DMS 273 treated with DMSO at 0.1 percent for 48 hours (cell line): ENCODE data around the gene PCK2.
"Not testable (repeated sequence)": the region's sequence is repeated elsewhere in the genome, so short reads cannot be mapped to it uniquely, and the experiment has no call there.

ENCODE experiments used
- DNase-seq: peaks from one replicate; lab custom pipeline; 2025; lab: John Stamatoyannopoulos, UW

Gene PCK2

GRCh38 chr14:24095271-24096068 is 1.4 kb downstream of the PCK2 start:
- DNase-seq: no peak

- DNase-seq: no peak
These were observed 2.6 kb downstream of the PCK2 start for GRCh38 chr14:24096545-24097181.

DNA sequence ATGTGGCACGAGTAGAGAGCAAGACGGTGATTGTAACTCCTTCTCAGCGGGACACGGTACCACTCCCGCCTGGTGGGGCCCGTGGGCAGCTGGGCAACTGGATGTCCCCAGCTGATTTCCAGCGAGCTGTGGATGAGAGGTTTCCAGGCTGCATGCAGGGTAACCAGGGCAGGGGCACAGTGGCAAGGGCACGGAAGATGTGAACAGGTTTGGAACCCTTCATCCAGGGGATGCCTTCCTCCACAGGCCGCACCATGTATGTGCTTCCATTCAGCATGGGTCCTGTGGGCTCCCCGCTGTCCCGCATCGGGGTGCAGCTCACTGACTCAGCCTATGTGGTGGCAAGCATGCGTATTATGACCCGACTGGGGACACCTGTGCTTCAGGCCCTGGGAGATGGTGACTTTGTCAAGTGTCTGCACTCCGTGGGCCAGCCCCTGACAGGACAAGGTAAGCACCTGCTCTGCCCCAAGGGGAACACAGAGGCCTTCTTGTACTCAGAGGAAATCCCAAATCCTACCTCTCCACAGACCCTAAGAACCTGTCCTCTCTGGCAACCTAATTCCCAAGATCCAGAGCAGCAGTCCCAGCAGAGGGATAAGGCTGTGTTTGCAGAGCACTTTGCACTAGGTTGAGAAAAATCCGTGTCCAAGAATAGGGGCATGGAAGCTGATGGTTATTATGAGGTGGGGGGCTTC is 4.3 kb downstream of the PCK2 start:
- no peak for DNase-seq

GRCh38 chr14:24098927-24099813 is 5.1 kb downstream of the PCK2 start:
- DNase-seq: no peak

GRCh38 chr14:24100197-24100981 is 6.3 kb downstream of the PCK2 start:
- DNase-seq: no peak

- DNase-seq: no peak
These were observed 6.9 kb downstream of the PCK2 start for GRCh38 chr14:24100982-24101494.

- no peak for DNase-seq
These were observed 8.4 kb downstream of the PCK2 start for GRCh38 chr14:24102357-24103048.

- DNase-seq: no peak
These were observed 9.3 kb downstream of the PCK2 start for GRCh38 chr14:24103451-24103850.

GRCh38 chr14:24105609-24106239 is 11.6 kb downstream of the PCK2 start:
- not testable (repeated sequence) for DNase-seq

- no peak for DNase-seq
These were observed 12.7 kb downstream of the PCK2 start for GRCh38 chr14:24106672-24107271.

DNA sequence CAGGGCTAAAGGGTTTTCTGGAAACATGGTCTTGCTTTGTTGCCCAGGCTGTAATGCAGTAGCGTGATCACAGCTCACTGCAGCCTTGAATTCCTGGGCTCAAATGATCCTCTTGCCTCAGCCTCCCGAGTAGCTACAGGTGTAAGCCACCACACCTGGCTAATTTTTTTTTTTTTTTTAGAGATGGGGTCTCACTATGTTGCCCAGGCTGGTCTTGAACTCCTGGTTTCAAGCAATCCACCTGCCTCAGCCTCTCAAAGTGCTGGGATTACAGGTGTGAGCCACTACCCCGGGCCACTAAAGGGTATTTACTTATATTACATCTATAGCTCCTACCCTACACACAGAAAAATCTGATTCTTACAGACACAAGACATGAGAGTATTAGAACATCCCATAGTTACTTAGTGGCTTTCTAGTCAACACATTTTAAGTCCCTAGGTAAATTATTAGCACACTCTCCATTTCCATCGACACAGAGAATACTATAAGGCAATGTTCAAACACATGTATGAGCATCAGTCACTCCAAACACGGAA is 14.3 kb downstream of the PCK2 start:
- no peak for DNase-seq

DNA sequence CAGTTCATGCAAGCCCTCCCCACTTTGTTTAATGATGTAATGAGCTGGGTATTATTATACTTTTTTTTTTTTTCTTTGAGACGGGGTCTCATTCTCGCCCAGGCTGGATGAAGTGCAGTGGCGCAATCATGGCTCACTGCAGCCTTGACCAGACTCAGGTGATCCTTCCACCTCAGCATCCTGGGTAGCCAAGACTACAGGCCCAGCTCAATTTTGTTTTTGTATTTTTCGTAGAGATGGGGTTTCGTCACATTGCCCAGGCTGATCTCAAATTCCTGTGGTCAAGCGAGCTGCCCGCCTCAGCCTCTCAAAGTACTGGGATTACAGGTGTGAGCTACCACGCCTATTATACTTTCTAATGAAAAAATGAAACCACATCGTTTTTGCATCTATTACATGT is 15.9 kb downstream of the PCK2 start:
- no peak for DNase-seq

DNA sequence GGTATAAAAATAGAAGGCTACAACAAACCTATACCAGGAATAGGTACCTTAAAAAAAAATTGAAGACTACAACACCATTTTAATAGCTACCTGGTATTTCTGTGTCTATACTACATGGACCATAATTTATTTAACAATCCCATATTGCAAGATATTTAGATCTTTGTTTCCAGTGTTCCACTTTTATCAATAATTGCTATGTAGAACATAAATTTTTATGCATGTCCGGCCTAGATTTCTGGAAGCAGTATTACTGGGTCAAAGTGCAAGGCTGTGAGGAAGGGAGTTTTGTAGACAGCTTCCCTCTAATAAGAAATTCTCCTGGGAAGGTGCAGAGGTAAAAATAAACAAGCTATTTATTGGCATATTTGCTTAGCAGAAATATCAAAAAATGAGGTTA is 16.4 kb downstream of the PCK2 start:
- no peak for DNase-seq

DNA sequence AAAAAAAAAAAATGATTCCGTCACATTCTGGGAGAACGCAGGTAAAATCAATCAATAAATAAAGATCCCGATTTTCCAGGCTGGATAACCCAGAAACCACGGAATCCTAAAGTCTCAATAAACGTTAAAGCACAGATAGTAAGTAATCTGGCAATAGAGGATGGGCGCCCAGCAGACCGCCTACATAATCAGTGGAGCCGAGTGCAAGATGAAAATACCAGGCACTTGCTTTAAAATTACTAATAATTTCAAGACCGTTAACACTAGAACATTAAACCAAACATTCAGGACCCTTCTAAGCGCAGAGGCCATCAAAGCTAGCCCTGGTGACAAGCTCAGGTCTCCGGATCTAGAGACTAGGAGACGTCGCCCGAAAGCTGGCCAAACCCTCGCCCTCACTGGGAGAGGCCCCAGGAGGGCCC is 19.3 kb downstream of the PCK2 start:
- DNase-seq: no peak

DNA sequence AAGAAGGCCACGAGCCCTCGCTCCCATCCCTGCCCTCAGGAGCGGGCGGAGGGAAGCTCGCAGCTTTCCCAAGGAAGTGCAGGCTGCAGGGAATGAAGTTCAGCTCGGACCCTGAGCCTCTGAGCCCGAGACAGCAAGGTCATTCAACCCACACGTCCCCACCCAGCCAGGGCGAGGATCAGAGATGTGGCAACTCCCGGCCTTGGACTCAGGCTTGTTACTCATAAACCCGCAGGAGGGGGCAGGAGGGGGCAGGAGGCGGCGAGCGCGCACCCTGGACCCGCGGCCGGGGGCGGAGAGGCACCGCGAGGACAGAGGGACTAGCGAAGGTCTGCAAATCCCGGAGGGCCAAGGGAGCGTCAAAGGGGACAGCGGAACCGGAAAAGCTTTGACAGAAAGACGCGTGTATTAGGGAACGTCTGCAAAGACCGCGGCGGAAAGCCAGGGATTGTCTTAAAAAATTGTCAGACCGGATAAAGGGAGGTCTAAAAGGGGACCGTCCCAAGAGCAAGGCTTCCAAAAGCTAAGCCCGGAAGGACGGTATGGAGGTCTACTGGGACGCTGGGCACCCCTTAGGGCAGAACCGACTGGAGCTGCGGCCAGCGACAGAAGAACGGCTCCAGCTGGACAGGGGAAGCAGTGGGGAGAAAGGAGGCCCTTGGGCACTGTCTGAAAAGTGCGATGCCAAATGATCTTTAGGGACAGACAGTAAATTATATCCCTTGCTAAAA is 19.9 kb downstream of the PCK2 start:
- peak; percentile 89 for DNase-seq

DNA sequence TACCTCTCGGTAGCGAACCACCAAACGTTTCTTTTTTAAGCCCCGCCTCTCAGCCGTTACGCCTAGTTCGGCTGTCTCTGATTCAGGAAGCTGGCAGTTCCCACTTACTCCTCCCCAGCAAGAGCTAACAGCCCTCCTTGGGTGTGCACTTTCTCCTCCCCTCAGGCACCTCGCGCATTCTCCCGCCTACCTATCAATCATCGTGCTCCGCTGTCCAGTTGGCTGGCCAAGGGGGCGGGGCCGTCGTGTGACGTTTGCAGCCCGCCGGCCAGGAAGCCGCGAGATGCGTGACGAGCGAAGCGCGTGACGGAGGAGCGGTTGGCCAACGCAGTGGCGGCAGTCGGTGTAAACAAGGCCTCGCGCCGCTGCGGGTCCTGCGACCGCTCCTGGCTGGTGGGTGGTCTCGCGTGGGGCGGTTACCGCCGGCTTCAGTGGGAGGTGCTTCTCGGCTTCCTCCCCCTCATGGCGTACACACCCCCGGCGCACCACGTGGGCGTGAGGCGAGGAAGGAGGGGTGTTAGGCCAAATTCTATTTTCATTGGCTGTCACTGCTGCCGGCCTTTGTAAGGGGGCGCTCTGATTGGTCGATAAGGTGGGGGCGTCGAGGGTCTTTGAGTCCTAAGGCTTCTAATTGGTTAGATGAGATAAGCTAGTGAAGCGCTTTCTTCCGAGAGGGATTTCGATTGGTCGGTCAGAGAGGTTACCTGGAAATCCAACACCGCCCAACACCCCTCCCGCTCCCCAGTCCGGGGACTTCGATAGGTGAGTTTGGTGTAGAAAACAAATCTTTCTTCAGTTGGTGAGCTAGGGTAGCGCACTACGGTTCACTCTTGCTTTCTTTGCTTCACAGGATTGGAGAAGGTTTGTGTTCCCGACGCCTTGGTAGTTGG is 20.7 kb downstream of the PCK2 start, which contains the start of the genes DCAF11 and NRL:
Gene DCAF11 (plus strand): TSS at position 246 of the 890 bp plus-strand sequence. CDS start 818 bp downstream, outside the sequence.
Gene NRL (minus strand): TSS at position 418 of the 890 bp plus-strand sequence. CDS start 32,101 bp downstream, outside the sequence.
- peak; percentile 99 for DNase-seq
